Stimulated activated CD8-positive, alpha-beta memory T cell treated with anti-CD3 and anti-CD28 coated beads, Interleukin-12 subunit alpha, Interleukin-12 subunit beta, amount 100 ng/mL, for 24 hours (primary cell): ENCODE measurements around the gene ETV3L.

ENCODE experiments used
- DNase-seq: peaks from one replicate; pipeline ENCODE4 v3.0.0-alpha.2; 2020; ENCODE audit errors: extremely low read depth

Gene ETV3L

DNA sequence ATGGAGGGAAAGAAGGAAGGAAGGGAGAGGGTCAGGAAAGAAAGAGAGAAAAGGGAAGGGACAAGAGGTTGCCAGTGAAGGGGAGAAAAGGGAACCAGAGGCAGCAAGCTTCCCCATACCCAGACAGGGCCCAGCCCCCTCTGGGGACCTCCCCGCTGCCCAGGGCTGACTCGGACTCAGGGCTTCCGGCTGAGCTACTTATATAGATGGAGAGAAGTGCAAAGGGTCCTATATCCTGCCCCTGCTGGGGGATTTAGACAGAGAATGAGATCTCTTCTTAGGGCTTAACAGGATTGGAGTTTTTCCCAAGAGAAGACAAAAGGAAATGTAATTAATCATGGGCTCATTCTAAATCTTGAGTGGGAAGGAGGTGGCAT, at the start of gene ETV3L:
TSS of gene ETV3L (minus strand) at position 176 of the 377 bp plus-strand sequence. CDS start 285 bp downstream, outside the sequence.
- no peak for DNase-seq

DNA sequence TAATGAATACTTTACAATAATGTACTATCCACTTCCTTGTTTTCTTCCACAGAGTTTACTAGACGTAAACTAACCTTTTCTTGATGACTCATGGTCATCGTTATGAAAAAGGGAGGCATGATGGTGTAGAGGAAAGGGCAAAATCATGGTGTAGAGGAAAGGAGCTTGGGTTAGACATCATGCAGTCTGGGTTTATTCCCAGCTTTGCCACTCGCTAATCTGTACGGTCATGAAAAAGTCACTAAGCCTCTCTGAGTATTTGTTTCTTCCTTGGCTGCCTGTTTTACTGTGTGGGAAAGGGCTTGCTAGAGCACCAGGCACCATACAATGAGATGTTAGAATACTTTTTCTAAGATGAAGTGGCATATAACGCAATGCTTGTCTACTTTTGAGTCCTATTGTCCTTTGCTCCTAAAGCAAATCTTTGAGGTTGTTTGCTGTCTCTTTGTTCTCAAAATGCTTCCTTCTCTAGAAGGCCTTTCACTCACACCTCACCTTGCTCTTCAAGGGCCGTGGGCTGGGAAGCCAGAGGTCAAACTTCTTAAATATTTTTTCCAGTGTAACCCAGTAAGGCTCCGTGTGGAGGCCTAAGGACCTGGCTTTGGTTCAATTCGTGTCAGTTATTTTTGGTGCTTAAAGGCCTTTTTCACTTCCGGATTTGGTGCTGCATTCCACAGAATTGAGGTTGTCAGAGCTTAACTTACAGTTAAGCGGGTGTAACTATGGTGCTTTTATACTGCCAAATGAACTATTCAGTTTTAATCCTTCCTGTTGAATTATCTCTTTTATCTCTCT, 48.5 kb upstream of the ETV3L start:
- DNase-seq = no peak

- DNase-seq = no peak
Measured at GRCh38 chr1:157147037-157147436, 47.4 kb upstream of the ETV3L start.

GRCh38 chr1:157146244-157146643, 46.6 kb upstream of the ETV3L start:
- no peak for DNase-seq

- no peak for DNase-seq
Measured at GRCh38 chr1:157145076-157145475, 45.5 kb upstream of the ETV3L start.

GRCh38 chr1:157144509-157144908, 44.9 kb upstream of the ETV3L start:
- no peak for DNase-seq

GRCh38 chr1:157142765-157143423, 43.3 kb upstream of the ETV3L start:
- DNase-seq = no peak

GRCh38 chr1:157142201-157142600, 42.6 kb upstream of the ETV3L start:
- no peak for DNase-seq

DNA sequence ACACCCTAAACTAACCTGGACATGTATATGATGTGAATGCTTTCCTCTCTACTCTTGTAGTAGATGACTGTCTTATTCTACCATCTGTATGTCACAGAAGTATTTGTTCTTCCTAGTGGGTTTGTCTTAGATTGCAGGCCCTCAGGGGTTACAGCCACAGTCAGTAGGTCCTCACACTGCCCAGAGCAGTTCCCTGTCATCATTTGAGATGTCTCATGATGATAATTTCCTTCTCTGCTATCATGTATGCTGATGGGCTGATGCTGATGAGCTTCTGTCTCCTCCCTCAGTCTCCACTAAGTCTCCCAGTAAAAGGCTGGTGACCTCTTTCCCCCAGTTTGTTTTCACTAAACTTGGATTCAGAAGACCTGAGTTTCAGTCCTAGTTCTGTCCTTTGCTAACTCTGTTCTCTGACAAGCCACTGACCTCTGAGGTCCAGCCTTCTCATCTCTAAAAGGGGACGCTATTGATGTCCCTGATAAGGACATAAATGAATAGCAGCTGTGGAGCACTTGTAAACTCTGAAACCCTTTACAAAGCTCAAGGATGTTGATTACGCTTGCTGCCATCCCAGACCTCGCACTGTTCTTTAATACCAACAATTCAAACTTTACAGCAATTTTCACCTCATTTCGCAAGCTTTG, 41.7 kb upstream of the ETV3L start:
- no peak for DNase-seq

GRCh38 chr1:157140063-157140588, 40.5 kb upstream of the ETV3L start:
- DNase-seq = no peak

- no peak for DNase-seq
Measured at GRCh38 chr1:157139052-157139715, 39.6 kb upstream of the ETV3L start.

DNA sequence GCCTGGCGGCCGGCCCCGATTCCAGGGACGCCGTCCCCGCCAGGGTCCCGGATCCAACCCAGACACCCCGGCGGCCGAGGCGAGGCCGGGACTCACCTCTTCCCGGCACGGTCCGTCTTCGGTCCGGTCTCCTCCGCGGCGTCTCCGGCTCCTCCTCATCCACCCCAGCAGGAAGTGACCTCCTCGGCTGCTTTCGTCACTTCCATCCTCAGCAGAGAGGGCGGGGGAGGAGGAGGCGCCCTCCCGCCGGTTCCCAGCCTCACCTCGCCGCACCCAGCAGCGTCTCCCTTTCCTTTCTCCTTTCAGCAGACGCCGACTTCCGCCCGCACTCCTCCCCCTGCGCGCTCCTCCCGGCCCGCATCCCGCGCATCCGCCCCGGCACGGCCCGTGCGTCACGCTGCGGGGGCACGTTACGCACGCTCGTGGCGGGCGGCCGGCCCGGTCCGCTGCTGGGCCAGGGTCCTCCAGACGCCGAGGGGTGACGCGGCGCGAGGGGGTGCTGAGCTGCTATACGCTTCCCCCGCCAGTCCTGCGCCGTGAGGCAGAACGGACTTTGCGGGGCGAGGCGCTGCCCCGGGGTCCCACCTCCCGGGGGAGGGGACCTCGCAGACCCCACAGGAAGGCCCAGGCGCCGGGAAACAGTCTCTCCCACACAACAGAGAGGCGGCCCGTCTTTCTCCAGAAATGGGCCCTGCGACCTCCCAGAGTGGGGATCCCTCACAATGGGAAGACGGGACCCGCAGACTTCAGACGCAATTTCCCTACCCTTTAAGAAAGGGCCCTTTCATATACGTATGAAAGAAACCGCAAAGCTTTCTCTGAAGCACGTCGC, 38.8 kb upstream of the ETV3L start, which contains the start of gene ETV3:
TSS of gene ETV3 (minus strand) at position 176 of the 832 bp plus-strand sequence. CDS start 2,043 bp downstream, outside the sequence.
- DNase-seq = peak; percentile 65

- no peak for DNase-seq
Measured at GRCh38 chr1:157137408-157138219, 38.0 kb upstream of the ETV3L start.

DNA sequence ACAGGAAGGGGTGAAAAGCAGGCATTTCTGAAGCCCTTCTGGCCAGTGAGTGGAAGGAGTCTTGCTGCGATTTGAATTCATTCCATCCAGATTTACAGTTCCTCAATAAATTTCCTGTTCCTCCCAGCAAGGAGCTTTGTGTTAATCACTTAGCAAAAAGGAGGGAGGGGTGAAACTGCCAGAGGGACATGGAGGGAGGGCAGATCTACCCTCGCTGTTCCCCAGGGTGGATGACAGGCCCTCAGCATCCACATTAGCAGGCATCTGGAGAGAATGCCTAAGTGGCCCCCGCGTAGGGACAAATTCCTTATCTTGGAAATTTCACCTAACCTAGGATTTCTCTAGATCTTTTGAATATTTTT, 37.4 kb upstream of the ETV3L start:
- no peak for DNase-seq

DNA sequence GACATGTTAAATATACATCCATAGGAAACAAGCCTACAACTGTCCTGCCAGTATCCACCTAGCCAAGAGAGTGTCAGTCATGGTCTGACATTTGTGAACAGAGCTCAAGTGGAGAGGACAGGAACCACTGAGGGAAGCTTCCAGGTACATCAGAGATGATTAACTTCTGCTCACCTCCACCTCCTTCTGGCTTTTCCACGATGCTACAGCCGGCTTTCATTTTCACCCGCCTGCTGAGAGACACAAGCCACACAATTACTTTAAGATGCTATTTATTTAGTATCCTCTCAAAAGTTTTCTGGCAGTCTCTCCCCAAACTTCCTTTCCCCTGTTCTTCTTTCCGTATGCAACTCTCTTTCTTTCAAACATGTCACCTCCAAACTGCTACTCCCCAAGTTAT, 36.5 kb upstream of the ETV3L start:
- no peak for DNase-seq

DNA sequence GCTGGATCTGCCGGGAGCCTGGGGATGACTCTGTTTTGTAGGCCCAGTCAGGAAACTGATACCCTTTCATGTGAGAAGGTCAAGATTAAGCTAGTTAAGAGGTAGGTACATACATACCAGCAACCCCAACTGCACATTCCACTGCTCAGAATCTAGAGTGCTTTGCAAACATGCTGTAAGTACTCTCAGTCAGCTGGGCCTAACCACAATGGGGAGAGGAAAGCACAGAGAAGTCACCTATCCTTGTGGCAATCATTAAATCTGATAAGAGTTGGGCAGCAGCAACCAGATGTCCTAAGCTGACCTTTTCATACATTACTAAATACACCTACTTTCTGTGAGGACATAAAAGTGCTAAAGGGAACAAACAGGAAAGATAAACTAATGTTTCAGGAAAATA, 36.0 kb upstream of the ETV3L start:
- no peak for DNase-seq

GRCh38 chr1:157135070-157135469, 35.5 kb upstream of the ETV3L start:
- no peak for DNase-seq

DNA sequence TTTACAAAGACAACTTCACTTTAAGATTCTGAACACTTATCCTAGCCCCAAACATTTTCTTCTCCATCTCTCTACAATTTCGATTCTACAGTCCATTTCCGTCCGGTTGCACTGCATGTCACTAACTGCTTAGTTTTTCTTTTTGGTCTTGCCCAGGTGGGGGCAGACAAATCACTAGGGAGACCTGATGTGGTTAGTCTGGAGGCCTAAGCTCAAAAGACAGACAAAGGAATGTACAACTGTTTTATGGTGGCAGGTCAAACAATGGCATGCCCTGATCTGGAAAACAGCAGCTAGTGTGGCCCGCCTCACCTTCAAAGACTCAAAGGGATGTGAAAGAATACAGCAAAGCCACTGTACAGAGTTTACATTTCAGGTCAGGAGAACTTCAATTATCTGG, 34.8 kb upstream of the ETV3L start:
- DNase-seq = no peak

- DNase-seq = no peak
Measured at GRCh38 chr1:157133426-157133825, 33.8 kb upstream of the ETV3L start.

GRCh38 chr1:157132616-157133167, 33.1 kb upstream of the ETV3L start:
- DNase-seq = no peak
